GM12891 (cell line): ENCODE measurements around the gene HSPA1B.

Experiments
- POLR2A ChIP-seq: IDR thresholded peaks from 2 replicates; pipeline ENCODE4 v1.6.1; 2011; ENCODE audit warnings: low read depth, low read length, control low read depth
- POLR2AphosphoS5 ChIP-seq: IDR thresholded peaks from 2 replicates; pipeline ENCODE4 v1.6.1; 2011; ENCODE audit warnings: low read depth, low read length, control low read depth

DNA sequence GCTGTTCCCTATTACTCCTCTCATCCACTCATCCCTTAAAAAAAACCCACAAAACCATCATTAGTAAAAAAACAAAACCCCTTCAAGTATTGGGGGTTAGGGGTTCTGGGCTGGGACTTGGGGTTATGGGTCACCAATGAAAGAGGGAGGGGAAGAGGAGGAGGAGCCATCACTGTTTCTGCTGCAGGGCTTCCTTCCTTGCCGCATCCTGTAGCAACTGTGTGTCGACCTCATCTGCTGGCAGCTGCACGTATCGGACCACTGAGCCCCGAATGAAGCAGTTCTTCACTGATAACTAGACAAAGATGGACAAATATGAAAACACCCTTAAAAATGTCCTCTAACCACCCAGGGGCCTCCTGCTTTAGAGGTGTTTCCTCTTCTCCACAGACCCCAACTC is 29.9 kb upstream of the HSPA1B start:
- TF ChIP-seq POLR2AphosphoS5 = no peak
- no peak for TF ChIP-seq POLR2A
